GM19193 (cell line): ENCODE data around the gene PM20D1.

ENCODE experiments used
- POLR2A ChIP-seq: IDR thresholded peaks from 4 replicates; pipeline ENCODE4 v1.6.1; 2011; ENCODE audit not compliant: insufficient read depth, insufficient read length; ENCODE audit errors: extremely low read depth

The PM20D1 gene, protein sequence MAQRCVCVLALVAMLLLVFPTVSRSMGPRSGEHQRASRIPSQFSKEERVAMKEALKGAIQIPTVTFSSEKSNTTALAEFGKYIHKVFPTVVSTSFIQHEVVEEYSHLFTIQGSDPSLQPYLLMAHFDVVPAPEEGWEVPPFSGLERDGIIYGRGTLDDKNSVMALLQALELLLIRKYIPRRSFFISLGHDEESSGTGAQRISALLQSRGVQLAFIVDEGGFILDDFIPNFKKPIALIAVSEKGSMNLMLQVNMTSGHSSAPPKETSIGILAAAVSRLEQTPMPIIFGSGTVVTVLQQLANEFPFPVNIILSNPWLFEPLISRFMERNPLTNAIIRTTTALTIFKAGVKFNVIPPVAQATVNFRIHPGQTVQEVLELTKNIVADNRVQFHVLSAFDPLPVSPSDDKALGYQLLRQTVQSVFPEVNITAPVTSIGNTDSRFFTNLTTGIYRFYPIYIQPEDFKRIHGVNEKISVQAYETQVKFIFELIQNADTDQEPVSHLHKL

DNA sequence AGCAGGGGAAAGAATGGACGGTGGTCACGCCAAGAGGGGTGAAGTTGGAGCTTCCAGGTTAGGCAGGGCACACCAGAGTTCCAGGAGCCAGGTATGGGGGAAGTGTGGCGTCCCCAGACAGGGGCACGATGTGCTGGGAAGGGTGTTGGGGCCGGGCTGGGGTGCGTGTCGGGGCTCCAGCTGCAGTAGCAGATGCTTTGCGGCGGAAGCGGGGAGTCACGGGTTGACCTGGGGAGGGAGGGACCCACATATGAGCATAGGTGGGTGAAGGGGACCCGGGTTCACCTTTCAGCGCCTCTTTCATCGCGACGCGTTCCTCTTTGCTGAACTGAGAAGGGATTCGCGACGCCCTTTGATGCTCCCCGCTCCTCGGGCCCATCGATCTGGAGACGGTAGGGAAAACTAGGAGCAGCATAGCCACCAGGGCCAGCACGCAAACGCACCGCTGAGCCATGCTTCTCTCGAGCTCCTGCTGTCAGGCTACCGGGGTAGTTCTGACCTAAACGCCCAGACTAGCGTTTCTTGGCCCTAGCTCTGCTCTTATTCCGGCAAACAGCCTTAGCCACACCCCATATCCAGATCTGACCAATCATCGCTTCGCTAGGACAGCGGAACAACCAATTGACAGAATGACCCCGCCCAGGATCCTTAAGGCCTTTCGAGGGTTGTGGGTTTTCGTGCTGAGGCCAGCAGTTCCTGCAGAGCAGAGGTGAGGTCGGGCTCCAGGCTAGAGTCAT is at the start of gene PM20D1:
Gene PM20D1, minus strand, starts transcription at position 514 of the 737 bp plus-strand sequence. Its CDS starts 60 bp downstream, at position 454.
- TF ChIP-seq POLR2A = no peak

DNA sequence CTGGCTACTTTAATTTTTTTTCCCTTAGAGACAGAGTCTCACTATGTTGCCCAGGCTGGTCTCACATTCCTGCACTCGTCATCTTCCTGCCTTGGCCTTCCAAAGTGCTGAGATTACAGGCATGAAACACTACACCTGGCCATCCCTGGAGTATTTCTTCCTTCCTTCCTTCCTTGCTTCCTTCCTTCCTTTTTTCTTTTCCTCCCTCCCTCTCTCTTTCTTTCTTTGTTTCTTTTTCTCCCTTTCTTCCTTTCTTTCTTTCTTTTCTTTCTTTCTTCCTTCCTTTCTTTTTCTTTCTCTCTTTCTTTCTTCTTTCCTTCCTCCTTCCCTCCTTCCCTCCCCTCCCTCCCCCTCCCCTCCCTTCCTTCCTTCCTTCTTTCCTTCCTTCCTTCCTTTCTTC is 46.4 kb upstream of the PM20D1 start:
- no peak for TF ChIP-seq POLR2A

DNA sequence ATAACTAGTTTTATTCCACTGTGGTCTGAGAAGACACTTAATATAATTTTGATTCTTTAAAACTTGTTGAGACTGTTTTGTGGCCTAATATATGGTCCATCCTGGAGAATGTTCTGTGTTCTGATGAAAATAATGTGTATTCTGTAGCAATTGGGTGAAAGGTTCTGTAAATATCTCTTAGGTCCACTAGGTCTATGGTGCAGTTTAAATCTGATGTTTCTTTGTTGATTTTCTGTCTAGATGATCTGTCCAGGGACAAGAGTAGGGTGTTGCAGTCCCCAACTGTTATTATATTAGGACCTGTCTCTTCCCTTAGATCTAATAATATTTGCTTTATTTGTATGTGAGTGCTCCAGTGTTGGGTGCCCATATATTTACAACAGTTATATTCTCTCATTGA is 33.9 kb upstream of the PM20D1 start:
- no peak for TF ChIP-seq POLR2A

DNA sequence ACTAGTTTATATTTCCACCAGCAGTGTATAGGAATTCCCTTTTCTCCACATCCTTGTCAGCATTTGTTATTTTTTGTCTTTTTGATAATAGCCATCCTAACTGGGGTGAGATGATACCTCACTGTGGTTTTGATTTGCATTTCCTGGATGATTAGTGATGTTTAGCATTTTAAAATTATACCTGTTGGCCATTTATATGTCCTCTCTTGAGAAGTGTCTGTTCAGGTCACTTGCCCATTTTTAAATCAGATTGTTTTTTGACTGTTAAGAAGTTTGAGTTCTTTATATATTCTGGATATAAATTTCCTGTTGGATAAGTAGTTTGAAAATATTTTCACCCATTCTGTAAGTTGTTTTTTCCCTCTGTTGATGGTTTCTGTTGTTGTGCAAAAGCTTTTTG is 31.0 kb upstream of the PM20D1 start:
- TF ChIP-seq POLR2A = no peak

DNA sequence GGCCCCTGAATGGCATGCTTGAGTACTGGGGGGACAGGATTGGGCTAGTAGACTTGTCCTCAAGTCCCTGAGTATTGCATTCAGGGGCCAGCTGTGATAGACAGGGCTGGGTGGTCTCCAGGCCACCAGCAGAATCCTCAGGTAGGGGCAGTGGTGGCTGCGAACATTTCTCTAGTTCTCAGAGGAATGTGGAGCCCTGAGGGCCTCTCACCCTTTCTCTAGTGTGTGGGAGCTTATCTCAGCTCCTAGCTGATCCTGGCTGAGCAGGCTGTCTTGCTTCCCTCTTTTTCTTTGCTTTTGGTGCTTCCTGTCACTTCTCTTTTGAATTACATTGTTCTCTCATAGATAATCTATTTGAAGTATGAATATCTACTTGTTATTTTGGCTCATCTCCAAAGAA is 30.0 kb upstream of the PM20D1 start:
- TF ChIP-seq POLR2A = no peak

DNA sequence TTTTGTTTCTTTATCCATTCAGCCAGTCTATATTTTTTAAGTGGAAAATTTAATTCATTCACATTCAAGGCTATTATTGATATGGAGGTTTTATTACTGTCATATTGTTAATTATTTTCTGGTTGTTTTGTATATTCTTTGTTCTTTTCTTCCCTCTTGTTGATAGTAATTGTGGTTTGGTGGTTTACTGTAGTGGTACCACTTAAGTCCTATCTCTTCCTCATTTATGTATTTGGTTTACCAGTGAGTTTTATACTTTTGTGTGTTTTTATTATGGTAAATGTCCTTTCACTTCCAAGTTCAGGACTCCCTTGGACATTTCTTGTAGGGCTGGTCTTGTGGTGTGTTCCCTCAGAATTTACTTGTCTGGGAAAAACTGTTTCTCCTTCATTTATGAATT is 28.1 kb upstream of the PM20D1 start:
- TF ChIP-seq POLR2A = no peak

DNA sequence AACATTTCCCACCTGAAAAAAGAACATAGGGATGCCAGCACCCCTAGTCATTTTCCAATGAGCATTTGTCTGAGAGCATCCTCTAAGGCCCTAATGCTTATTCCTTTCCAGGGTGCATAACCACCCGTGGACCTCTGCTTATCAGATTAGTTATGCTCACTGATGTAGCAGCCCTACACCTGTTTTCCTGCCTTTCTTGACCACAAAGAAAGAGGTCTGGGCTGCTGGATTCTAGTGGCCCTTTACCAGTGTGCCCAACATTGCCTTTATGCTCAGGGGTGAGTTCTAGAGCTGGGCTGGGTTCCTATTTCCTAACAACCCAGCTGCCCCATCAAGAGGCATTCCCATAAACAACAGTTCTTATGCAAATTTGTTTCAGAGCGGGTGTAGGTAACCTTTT is 20.3 kb upstream of the PM20D1 start:
- no peak for TF ChIP-seq POLR2A

DNA sequence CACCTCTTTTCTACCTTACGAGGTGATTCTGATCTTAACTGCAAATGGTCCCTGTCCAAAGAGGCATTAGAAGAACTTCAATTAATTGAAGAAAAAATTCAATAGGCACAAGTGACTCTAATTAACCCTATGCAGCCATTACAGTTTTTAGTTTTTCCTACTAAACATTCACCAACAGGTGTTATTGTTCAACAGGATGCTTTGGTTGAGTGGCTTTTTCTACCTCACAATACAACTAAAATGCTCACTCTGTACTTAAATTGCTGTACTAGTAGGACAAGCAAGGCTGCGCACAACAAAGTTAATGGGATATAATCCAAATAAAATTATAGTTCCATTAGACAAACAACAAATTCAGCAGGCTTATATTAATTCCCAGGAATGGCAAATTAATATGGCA is 11.6 kb upstream of the PM20D1 start:
- no peak for TF ChIP-seq POLR2A

DNA sequence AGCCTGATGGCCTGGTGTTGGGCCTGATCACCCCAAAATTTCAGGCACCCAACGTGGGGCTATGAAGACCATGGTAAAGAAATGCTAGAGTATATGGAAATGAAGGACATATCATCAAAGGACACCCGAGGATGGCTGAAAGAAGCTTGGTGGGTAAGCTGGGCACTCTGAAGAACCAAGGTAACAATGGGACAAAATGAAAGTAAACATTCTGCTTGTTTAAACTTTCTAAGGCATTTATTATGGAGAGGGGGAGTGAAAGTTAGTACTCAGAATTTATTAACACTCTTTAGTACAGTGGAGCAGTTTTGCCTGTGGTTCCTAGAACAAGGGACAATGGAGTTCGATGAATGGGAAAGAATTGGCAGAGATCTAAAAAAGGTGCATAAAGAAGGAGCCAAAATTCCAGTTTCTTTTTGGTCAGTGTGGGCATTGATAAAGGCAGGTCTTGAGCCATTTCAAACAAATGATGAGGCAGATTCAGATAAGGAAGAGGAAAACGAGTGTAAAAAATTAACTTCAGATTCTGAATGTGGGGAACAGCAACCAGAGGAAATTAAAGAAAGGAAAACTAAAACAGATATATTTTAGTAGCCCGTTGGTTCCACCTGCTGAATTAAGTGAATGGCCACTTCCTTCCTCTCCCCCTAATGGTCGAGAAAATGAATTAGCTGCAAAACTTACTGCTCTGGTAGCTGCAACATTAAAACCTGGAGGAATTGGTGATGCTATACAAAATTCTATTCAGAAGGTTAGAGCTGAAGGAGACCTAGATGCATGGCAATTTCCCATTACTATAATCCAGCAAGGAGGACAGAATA is 8.4 kb upstream of the PM20D1 start:
- TF ChIP-seq POLR2A = no peak

DNA sequence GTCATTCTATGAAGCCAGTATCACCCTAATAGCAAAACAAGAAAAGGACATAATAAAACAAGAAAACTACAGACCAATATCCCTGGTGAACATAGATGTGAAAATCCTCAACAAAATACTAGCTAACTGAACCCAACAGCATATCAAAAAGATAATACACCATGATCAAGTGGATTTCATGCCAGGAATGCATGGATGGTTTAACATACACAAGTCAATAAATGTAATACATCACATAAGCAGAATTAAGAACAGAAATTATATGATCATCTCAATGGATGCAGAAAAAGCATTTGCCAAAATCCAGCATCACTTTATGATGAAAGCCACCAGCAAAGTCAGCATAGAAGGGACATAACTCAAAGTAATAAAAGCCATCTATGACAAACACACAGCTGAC is 6.5 kb upstream of the PM20D1 start:
- TF ChIP-seq POLR2A = no peak

DNA sequence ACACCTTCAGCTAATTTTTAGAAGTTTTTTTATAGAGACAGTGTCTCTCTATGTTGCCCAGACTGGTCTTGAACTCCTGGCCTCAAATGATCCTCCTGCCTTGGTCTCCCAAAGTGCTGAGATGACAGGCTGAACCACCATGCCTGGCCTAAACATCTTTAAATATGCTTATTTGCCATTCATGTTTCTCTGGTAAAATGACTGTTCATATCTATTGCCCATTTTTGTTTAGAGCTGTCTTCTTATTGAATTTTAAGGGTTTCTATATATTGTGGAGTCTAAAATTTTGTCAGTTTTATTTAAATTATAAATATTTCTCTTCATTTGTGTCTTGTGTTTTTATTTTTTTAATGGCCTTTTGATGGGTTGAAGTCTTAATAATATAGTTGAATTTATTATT is 3.0 kb upstream of the PM20D1 start:
- TF ChIP-seq POLR2A = no peak

DNA sequence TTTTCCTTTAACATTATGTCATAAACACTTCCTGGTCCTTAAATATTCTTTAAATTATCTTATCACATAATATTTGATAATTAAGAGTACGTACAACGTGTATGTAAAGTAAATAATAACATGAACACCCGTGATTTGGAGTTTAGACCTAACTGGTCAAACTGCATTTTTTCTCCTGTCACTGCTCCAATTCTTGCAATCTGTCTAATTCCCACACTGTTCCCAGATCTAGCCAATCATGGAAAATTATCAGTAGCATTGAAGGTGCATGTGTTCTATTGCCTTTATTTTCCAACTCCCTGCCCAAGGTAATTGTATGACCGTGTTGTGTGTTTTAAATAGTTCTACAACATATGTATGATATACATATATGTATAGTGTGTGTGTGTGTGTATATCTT is 2.1 kb upstream of the PM20D1 start:
- no peak for TF ChIP-seq POLR2A

DNA sequence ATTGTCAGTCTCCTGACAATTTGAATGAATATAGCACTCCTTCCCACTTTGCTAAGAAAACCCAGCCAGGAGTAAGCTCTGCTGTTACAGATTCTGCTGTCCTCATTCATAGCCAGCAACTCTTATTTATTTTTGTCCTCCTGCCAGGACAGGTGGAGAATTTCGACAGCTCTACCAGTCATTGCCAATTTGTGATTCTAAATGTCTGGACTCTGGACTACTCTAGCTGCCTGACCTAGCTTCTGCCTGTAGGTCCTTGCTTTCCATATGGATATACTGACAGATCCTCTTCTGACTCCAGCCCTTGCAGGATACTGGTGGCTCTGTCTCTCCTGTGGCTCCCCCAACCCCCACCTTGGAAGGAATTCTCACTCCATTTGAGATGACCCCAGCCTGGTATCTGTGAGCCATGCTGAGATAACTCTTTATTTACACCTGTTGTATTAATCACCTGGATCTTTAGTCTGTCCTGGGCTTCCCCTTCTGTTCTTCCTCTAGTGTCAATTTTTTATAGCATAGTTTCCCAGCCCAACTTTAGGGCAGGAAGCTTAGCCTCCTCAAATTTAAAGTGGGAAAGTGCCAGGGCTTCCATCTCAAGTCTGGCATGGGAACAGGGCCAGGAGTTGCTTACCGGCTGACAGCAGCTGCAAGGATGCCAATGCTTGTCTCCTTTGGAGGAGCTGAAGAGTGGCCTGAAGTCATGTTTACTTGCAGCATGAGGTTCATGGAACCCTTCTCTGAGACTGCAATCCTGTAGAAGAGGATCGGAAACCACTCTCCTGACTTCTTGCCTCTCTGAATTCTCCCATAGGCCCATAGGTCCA is 6.7 kb downstream of the PM20D1 start:
- no peak for TF ChIP-seq POLR2A

DNA sequence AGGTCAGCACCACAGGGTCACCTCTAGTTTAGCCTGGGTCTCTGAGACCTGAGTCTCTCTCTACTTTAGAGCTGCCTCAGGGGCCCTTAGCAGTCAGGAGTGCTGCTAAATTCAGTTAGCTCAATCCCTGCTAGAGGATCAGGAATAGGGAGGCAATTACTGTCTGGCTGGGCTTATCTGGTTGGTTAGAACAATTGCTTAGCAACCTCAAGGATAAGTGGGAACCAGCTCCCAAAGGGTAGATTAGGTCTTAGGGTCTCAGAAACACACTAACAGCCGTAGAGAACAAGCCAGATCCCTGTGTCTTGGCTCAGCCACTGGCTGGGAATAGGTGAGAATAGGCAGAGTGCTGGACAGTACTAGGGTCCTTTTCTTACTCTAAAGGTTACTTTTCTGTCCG is 7.7 kb downstream of the PM20D1 start:
- TF ChIP-seq POLR2A = no peak
